Neural progenitor cell (in vitro differentiated cells): ENCODE results near the gene DQX1.

Experiments
- CTCF ChIP-seq: fragments of 200-600 bp; sonication (generic); IDR thresholded peaks from 2 replicates; pipeline ENCODE4 v1.5.1; 2017; ENCODE audit warnings: antibody characterized with exemption, mild to moderate bottlenecking
- EZH2phosphoT487 ChIP-seq: fragments of 200-600 bp; sonication (generic); IDR thresholded peaks from 2 replicates; pipeline ENCODE4 v1.6.1; 2017; ENCODE audit warnings: antibody characterized with exemption

- TF ChIP-seq CTCF = no peak
- no peak for TF ChIP-seq EZH2phosphoT487
Measured at GRCh38 chr2:74525717-74526648, at the start of gene DQX1.
